Right lung (tissue), 5 donors: ENCODE results near the gene PRAMEF18. TPM values are rescaled to one million over a fixed set of nuclear protein-coding genes. Genes with fewer than 3 reads are reported as not detected.
"Not testable (repeated sequence)": the region's sequence is repeated elsewhere in the genome, so short reads cannot be mapped to it uniquely, and the experiment has no call there.

Experiments used
- DNase-seq, 2 donors: peaks; one replicate each; pipeline ENCODE4 v3.0.0-alpha.2; 2013
- polyA plus RNA-seq, 5 donors: library from polyadenylated mRNA; unstranded; fragments of 120-200 nt; gene quantifications; one replicate each; pipeline versions ENCODE4 v1.2.1 to v1.2.3, GENCODE V29; 2013; ENCODE audit warnings: inconsistent platforms in 1 of 5, low replicate concordance in 1 of 5; ENCODE audit not compliant: insufficient read length in 5 of 5, insufficient read depth in 1 of 5

The PRAMEF18 gene
- polyA plus RNA-seq, 5 donors, result not detected

- DNase-seq, result not testable (repeated sequence)
These were observed 9.3 kb downstream of the PRAMEF18 start for GRCh38 chr1:13216619-13217018.

DNA sequence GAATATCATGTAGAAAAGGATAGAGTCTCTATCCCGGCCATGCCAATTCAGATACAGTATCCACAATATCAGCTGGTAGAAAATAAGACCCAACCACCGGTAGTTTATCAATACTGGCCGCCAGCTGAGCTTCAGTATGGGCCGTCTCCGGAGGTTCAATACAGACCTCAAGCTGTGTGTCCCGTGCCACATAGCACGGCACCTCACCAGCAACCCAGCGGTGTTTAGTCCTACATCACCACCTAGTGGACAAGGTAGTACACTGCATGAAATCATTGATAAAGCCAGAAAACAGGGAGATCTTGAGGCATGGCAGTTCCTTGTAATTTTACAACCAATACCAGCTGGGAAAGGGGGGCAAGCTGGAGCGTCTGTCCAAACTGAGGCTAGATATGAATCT is 17.2 kb downstream of the PRAMEF18 start:
- DNase-seq, result not testable (repeated sequence)

DNA sequence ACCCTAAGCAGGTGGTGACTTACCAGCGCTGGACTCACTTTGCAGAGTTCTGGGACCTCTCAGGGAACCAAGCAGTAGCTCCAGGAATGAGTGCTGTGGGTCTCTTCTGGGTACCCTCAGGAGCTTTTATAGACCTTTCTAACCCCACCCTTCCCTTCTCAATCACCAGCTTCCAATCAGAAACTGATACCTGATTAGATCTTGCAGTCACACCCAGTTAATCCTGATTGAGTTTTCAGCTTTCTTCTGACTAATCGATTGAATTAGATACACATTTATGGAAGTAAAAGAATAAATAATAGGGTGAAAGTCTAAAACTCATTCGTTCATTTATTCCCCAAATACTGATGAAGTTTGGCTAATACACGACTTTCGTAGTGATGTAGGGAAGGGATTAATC is 24.6 kb downstream of the PRAMEF18 start, which contains the start of gene PRAMEF13:
PRAMEF13 (minus strand) TSS at position 101 of the 400 bp plus-strand sequence. CDS start 1,820 bp downstream, outside the sequence.
- not testable (repeated sequence) for DNase-seq

Other genes starting within 250 kb of the PRAMEF18 start
- not detected for gene PRAMEF27, start 169.6 kb downstream of the PRAMEF18 start, polyA plus RNA-seq
- gene HNRNPCL3, start 165.4 kb downstream of the PRAMEF18 start, polyA plus RNA-seq, result not detected
- gene PRAMEF25, start 155.4 kb downstream of the PRAMEF18 start, polyA plus RNA-seq, result not detected
- under 1 TPM in 4 of 5 donors, not detected in 1; 0.16 to 0.26 (median 0.23) TPM for gene HNRNPCL2, start 109.3 kb downstream of the PRAMEF18 start, polyA plus RNA-seq
- gene PRAMEF26, start 70.1 kb downstream of the PRAMEF18 start, polyA plus RNA-seq, result not detected
- under 1 TPM in 2 of 5 donors, not detected in 3; 0.28 to 0.38 TPM for gene HNRNPCL4, start 60.5 kb downstream of the PRAMEF18 start, polyA plus RNA-seq
- not detected for gene PRAMEF9, start 54.3 kb downstream of the PRAMEF18 start, polyA plus RNA-seq
- not detected for gene PRAMEF13, start 24.7 kb downstream of the PRAMEF18 start, polyA plus RNA-seq
- gene PRAMEF5, start 28.0 kb upstream of the PRAMEF18 start, polyA plus RNA-seq, result not detected
- gene PRAMEF8, start 59.0 kb upstream of the PRAMEF18 start, polyA plus RNA-seq, result not detected
- not detected for gene PRAMEF33, start 77.4 kb upstream of the PRAMEF18 start, polyA plus RNA-seq
- gene PRAMEF15, start 89.4 kb upstream of the PRAMEF18 start, polyA plus RNA-seq, result not detected
- not detected for gene PRAMEF14, start 121.0 kb upstream of the PRAMEF18 start, polyA plus RNA-seq
- gene PRAMEF19, start 145.8 kb upstream of the PRAMEF18 start, polyA plus RNA-seq, result not detected
- gene PRAMEF17, start 163.5 kb upstream of the PRAMEF18 start, polyA plus RNA-seq, result not detected
- gene PRAMEF20, start 184.3 kb upstream of the PRAMEF18 start, polyA plus RNA-seq, result not detected